Esophagus (tissue), 2 donors: ENCODE results near the gene ZNF747. TPM values are rescaled to one million over a fixed set of nuclear protein-coding genes. Genes with fewer than 3 reads are reported as not detected.
A peak's percentile ranks its signal among the peaks of the same experiment; 100 is the strongest.

Experiments used
- H3K27ac ChIP-seq, 2 donors: one replicate each; pipeline ENCODE4 v1.5.1; 2013; ENCODE audit warnings: low read depth in 2 of 2, mild to moderate bottlenecking in 2 of 2, inconsistent platforms in 1 of 2, low read length in 1 of 2, moderate library complexity in 1 of 2
- H3K27me3 ChIP-seq, 2 donors: one replicate each; pipeline ENCODE4 v1.6.1; 2013; ENCODE audit warnings: low read length in 2 of 2, control low read depth in 1 of 2, mild to moderate bottlenecking in 1 of 2; ENCODE audit not compliant: insufficient read depth in 2 of 2, control insufficient read depth in 1 of 2
- H3K36me3 ChIP-seq, 2 donors: one replicate each; pipeline ENCODE4 v1.6.1; 2013; ENCODE audit warnings: low read length in 1 of 2; ENCODE audit not compliant: control insufficient read depth in 2 of 2, insufficient read depth in 2 of 2
- H3K4me1 ChIP-seq, 2 donors: one replicate each; pipeline ENCODE4 v1.6.1; 2013; ENCODE audit warnings: low read length in 1 of 2; ENCODE audit not compliant: control insufficient read depth in 2 of 2, insufficient read depth in 2 of 2
- H3K4me3 ChIP-seq, 2 donors: one replicate each; pipeline ENCODE4 v1.5.1; 2013; ENCODE audit warnings: low read length in 2 of 2, mild to moderate bottlenecking in 2 of 2, low read depth in 1 of 2, moderate library complexity in 1 of 2
- H3K9me3 ChIP-seq, 2 donors: one replicate each; pipeline ENCODE4 v1.6.1; 2013; ENCODE audit warnings: mild to moderate bottlenecking in 2 of 2, low read depth in 1 of 2, low read length in 1 of 2, moderate library complexity in 1 of 2; ENCODE audit not compliant: control insufficient read depth in 2 of 2, insufficient read depth in 1 of 2
- WGBS, 2 donors: extraction: QIAGEN DNeasy Blood & Tissue Kit; methylation state at CpG; one replicate each; pipeline ENCODE4 v1.1.7; 2013; 5-methylcytosine and 5-hydroxymethylcytosine counted together
- polyA plus RNA-seq, 2 donors: library from polyadenylated mRNA; stranded (reverse); fragments of 200-250 nt; gene quantifications; one replicate each; pipeline ENCODE4 v1.2.3, GENCODE V29; 2013
- donor health status: healthy with polysubstance abuse.
- donor health status: Bipolar disorder and iron deficiency.

The ZNF747 gene
- polyA plus RNA-seq, 2 donors = 4.4 to 4.5 TPM

DNA sequence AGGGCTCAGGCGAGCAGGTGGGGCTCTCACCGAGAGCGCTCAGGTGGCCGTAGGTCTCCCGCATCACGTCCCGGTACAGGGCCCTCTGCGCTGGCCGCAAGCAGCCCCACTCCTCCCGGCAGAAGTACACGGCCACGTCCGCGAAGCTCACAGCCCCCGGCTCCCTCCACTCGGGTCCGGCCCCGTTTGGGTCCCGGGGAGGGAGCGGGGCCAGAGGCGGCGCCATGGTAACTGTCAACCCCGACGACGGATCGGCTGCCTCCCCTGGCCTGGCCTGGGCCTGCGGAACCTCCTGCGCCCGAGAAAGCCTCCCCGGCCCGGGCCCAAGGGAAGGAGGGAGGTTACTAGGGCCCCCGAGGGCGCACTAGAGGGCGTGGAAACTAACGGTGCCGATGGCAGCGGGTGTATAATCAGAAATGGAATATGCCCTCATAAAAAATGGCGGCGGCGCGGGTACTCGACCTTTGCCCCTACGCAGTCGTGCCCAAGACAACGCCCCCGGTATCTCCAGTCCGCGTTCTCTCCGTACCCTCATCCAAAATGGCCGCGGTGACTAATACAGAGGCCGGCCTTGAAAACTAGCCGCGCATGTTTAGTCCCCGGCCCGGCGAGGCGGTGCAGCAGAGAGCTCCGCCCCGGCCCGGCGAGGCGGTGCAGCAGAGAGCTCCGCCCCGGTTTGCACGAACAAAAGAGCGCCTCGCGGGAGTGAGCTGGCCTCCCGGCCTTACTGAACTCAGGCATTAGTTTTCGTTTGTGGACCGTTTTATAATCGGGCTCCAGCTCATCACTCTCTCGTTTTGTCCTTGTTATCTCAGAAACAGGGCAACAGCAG lies 23.5 kb upstream of the ZNF747 start, which contains the start of gene ZNF764:
Gene ZNF764 (minus strand): TSS at position 418 of the 832 bp plus-strand sequence. CDS start 192 bp downstream, at position 226.
- Histone ChIP-seq H3K36me3 (peaks cover 3 to 15% of the 10 kb centered on the region in 2 donors), H3K4me3 (peak within 1 kb of the TSS; percentile 80 to 90), H3K27ac (peak within 1 kb of the TSS; percentile 94 to 95), H3K9me3 (no peaks in the 10 kb centered on the region), H3K4me1 (peaks cover 3 to 4% of the 10 kb centered on the region in 2 donors), H3K27me3 (no peaks in the 10 kb centered on the region)
- 0% methylated on average over 72 to 74 of the region's 74 CpGs for WGBS, 2 donors

DNA sequence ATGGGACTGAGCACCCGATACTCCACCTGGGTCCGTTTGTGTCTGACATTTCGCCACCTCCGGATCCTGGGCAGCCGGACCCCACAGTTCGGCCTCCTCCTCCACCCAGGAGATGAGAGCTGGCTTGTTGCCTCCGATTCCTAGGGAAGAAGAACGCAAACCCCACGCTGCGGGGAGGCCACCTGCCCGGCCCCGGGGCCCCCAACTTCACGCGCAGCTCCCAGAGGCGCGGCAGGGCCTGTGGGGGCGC lies 23.0 kb upstream of the ZNF747 start:
- peaks cover 3 to 5% of the 10 kb centered on the region in 2 donors for H3K4me1 ChIP-seq
- no peaks in the 10 kb centered on the region for H3K9me3 ChIP-seq
- no peaks in the 10 kb centered on the region for H3K27me3 ChIP-seq
- WGBS, 2 donors = 0 to 1% methylated on average over 17 of the region's 17 CpGs
- H3K36me3 ChIP-seq = peaks cover 3 to 15% of the 10 kb centered on the region in 2 donors
- H3K27ac ChIP-seq = peak overlapping the region; percentile 94 to 95
- peak overlapping the region; percentile 80 to 90 for H3K4me3 ChIP-seq

DNA sequence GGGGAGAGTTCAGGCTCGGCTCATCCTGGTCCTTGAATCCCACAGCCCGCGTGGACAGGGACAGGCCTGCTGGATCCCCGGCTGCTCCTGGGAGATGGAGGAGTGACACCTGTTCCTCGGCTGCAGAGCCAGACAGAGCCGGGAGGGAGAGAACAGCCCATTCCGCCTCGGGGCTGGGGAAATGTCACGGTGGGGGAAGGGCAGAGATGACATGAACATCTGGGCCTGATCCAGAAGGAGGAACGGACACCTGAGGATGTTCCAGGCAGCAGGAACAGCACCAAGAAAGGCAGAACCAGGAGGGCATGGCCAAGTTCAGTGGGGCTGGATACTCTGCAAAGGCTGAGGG lies 21.4 kb upstream of the ZNF747 start:
- 55 to 60% methylated on average over 10 of the region's 10 CpGs for WGBS, 2 donors

DNA sequence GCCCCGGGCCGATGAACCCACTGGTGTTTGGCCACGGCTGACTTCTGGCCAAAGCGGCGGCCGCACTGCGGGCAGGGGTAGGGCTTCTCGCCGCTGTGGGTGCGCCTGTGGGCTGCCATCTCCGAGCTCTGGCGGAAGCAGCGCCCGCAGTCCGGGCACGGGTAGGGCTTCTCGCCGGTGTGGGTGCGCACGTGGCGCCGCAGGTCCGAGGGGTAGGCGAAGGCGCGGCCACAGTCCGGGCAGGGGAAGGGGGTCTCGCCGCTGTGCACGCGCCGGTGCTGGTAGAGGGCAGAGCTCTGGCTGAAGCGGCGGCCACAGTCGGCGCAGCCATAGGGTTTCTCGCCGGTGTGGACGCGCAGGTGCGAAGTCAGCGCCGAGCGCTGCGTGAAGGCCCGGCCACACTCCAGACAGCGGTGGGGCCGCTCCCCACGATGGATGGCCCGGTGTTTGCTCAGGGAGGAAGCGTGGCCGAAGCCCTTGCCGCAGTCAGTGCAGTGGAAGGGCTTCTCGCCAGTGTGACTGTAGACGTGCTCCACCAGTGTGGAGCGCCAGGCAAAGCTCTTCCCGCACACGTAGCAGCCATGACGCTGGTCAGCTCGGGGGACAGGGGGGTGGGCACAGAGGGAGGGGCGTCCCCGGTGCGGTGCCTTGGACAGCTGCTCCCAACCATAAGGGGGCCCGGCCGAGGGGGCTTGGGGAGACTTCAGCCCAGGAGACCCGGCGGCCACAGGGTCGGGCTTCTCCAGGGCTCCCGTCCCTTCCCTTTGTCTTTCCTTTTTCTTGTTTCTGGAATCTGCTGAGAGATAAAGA lies 20.9 kb upstream of the ZNF747 start:
- no peak overlapping the region for H3K27ac ChIP-seq
- WGBS, 2 donors = 95 to 96% methylated on average over 67 to 69 of the region's 69 CpGs
- no peaks in the 10 kb centered on the region for H3K9me3 ChIP-seq
- H3K36me3 ChIP-seq = peaks cover 3 to 15% of the 10 kb centered on the region in 2 donors
- H3K27me3 ChIP-seq = no peaks in the 10 kb centered on the region
- no peak overlapping the region for H3K4me3 ChIP-seq
- peaks cover 3 to 5% of the 10 kb centered on the region in 2 donors for H3K4me1 ChIP-seq

More for the DNA sequence above, 21.4 kb upstream of the ZNF747 start:
- H3K4me3 ChIP-seq = no peak overlapping the region
- no peak overlapping the region for H3K27ac ChIP-seq
- peaks cover 3 to 15% of the 10 kb centered on the region in 2 donors for H3K36me3 ChIP-seq
- H3K27me3 ChIP-seq = no peaks in the 10 kb centered on the region
- peaks cover 3 to 5% of the 10 kb centered on the region in 2 donors for H3K4me1 ChIP-seq
- H3K9me3 ChIP-seq = no peaks in the 10 kb centered on the region

DNA sequence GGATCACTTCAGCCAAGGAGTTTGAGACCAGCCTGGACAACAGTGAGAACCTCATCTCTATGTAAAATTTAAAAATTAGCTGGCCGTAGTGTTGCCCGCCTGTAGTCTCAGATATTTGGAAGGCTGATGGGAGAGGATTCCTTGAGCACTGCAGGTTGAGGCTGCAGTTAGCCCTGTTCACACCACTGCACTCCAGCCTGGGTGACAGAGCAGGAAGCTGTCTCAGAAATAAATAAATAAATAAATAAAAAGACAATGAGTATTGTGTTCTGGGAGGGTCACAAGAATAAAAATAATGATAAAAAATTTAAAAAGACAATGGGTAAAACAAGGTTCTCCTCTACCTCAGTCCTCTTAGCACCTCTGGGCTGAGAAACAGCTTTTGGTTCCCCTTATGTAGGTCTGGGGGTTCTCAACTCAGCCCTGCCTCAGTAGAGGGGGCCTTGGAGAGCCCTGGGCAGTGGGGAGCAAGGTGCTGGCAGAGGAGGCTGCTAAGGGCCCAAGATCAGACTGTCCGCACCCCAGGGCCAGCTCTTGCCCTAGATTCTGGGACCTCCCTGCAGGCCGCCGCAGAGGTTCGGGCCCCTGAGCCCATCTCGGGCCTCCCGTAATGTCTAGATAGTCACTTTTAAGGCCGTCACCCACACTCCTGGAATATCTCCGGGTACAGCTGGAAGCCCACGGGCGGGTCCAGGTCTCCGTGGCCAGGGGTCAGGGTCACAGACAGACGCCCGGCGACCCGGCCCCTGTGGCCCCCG lies 20.1 kb upstream of the ZNF747 start:
- Histone ChIP-seq H3K4me3 (no peak overlapping the region), H3K36me3 (peaks cover 3 to 15% of the 10 kb centered on the region in 2 donors), H3K27ac (no peak overlapping the region), H3K9me3 (no peaks in the 10 kb centered on the region), H3K27me3 (no peaks in the 10 kb centered on the region), H3K4me1 (peaks cover 3 to 5% of the 10 kb centered on the region in 2 donors)
- 91 to 96% methylated on average over 18 of the region's 18 CpGs for WGBS, 2 donors

DNA sequence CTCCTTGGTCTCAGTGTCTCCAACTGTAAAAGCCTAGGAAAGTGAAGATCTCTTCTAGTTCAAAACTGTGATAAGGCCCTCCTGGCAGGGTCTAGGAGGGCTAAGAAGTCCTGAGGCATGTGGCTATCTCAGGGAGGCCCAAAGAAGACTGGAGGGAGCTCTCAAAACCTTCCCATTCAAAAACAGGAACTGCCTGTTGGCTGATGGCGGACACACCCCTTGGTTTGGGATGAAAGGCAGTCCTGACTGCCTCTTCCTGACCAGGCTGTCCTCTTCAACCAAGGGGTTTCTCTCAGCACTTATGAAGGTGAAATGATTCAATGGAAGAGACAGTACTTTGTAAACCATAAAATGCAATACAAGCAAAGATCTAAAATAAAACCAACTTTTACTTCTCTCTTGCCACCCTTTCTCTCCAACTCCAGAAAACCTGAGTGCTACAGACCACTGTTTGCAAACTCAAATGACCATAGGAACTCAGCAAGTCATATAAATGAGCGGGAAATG lies 18.8 kb upstream of the ZNF747 start:
- WGBS, 2 donors = 83 to 88% methylated on average over 2 of the region's 2 CpGs
- no peaks in the 10 kb centered on the region for H3K27me3 ChIP-seq
- no peaks in the 10 kb centered on the region for H3K9me3 ChIP-seq
- H3K36me3 ChIP-seq = peaks cover 3 to 15% of the 10 kb centered on the region in 2 donors
- no peak overlapping the region for H3K4me3 ChIP-seq
- peaks cover 3 to 5% of the 10 kb centered on the region in 2 donors for H3K4me1 ChIP-seq
- no peak overlapping the region for H3K27ac ChIP-seq

DNA sequence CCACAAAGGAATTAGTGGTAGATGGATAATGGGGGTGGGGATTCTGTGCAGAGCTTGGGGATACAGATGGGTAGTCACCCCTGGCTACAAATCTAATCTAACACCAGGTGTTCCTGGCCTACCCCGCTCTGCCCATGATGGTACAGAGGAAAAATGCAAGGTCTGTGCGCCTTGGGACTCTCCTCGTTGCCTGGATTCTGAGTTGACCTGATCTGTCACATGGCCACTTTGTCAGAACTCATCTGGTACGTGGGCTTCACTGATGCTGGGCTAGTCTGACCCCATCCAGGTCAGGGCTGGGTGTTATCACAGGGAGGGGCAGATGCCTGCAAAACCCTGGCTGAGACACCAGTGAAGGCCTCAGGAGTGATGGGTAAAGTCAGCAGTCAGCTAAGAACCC lies 18.3 kb upstream of the ZNF747 start:
- WGBS, 2 donors = 89 to 93% methylated on average over 4 of the region's 4 CpGs
- Histone ChIP-seq H3K27ac (no peak overlapping the region), H3K27me3 (no peaks in the 10 kb centered on the region), H3K4me3 (no peak overlapping the region), H3K4me1 (peaks cover 3 to 5% of the 10 kb centered on the region in 2 donors), H3K9me3 (no peaks in the 10 kb centered on the region), H3K36me3 (peaks cover 3 to 15% of the 10 kb centered on the region in 2 donors)

DNA sequence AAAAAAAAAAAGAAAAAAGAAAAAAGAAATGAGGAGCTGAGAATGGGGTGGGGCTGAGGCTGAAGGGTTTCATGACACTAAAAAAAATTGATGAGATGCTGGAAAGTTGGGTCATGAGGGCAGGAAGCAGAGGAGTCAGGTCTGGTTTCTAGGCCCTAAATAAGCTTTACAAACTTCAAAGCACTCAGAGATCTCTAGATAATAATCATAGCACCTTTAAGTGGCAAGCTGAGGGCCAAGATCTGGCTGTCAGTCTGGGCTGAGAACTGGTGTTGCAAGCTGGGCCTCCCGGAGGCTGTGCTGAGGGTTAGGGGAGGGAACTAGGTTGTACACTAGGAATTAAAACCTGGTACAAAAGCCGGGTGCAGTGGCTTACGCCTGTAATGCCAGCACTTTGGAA lies 17.1 kb upstream of the ZNF747 start:
- Histone ChIP-seq H3K4me1 (peaks cover 3% of the 10 kb centered on the region in 2 donors), H3K9me3 (no peaks in the 10 kb centered on the region), H3K27me3 (no peaks in the 10 kb centered on the region), H3K36me3 (peaks cover 3 to 15% of the 10 kb centered on the region in 2 donors), H3K27ac (no peak overlapping the region), H3K4me3 (no peak overlapping the region)
- 57 to 63% methylated on average over 3 of the region's 3 CpGs for WGBS, 2 donors
